ENCODE data around the gene OTOP2. TPM values are rescaled to one million over a fixed set of nuclear protein-coding genes. Genes with fewer than 3 reads are reported as not detected.
A peak's percentile ranks its signal among the peaks of the same experiment; 100 is the strongest.

OTOP2 gene, protein sequence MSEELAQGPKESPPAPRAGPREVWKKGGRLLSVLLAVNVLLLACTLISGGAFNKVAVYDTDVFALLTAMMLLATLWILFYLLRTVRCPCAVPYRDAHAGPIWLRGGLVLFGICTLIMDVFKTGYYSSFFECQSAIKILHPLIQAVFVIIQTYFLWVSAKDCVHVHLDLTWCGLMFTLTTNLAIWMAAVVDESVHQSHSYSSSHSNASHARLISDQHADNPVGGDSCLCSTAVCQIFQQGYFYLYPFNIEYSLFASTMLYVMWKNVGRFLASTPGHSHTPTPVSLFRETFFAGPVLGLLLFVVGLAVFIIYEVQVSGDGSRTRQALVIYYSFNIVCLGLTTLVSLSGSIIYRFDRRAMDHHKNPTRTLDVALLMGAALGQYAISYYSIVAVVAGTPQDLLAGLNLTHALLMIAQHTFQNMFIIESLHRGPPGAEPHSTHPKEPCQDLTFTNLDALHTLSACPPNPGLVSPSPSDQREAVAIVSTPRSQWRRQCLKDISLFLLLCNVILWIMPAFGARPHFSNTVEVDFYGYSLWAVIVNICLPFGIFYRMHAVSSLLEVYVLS
- total RNA-seq: not detected
- long read RNA-seq: 0 reads

DNA sequence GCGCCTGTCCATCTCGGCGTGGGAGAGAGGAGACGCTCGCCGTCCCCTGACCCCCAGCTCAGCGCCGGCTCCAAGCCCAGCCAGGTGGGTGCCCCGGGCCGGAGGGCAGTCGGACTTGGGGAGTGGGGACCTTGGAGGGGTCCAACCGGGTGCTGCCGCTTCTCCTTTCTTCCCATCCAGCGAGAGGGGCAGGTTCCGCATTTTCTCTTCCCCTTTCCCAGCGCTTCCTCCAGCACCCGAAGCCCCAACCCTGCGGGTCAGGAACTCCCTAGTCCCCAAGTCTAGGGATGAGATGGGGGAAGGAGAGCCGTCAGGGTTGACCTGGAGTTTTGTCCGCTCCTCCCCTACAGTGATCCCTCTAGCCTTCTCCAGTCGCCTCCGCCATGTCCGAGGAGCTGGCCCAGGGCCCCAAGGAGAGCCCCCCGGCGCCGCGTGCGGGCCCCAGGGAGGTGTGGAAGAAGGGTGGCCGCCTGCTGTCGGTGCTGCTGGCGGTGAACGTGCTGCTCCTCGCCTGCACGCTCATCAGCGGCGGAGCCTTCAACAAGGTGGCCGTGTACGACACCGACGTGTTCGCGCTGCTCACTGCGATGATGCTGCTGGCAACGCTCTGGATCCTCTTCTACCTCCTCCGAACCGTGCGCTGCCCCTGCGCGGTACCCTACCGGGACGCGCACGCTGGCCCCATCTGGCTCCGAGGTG is at the start of gene OTOP2:
OTOP2 (plus strand) TSS at position 24 of the 699 bp plus-strand sequence; CDS start at position 384, 360 bp downstream.
- ATAC-seq (ENCODE audit: poor library complexity) (peak; percentile 52), DNase-seq (peak; percentile 62)
- intact Hi-C loops (cut with DNase I): no loop called here

GRCh38 chr17:74874615-74875037 is 49.4 kb upstream of the OTOP2 start:
- DNase-seq (no peak), ATAC-seq (ENCODE audit: poor library complexity) (no peak)
- intact Hi-C loops (cut with DNase I): no loop called here

DNA sequence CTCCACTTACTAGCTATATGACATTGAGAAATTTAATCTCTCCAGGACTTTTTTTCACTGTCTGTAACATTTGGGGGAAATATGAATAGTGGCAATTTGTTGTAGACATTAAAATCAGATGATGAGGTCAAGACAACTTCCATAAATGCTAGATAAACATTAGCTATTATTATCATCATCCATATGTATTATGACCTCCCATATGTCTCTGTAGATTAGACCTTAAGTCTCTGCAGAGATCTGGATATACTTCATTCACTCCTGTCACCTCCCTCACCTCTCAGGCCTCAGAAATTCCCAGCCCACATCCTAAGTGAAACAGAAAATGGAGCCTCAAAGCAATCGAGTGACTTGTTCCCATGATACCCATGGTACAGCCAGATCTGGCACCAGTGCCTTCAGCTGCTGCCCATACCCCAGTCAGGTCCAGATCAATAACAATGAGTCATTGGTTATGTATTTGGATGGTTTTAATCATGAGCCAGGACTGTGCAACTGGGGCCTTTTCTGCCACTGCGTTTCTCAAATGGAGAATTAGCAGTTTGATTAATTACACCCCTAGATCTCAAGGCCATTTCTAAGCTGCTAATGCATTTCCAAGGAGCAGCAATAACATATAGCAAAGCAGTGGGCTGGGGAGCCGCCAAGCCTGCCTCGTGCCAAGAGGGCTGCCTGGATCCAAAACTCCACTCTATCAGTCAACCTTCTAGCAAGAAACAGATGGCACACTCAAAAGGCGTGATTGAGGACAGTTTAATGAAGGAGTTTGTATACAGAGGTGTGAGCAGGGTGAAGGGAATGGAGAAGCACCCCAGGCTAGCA is 48.7 kb upstream of the OTOP2 start:
- intact Hi-C loops (cut with DNase I): no loop called here
- ATAC-seq (ENCODE audit: poor library complexity) (no peak), DNase-seq (no peak)

DNA sequence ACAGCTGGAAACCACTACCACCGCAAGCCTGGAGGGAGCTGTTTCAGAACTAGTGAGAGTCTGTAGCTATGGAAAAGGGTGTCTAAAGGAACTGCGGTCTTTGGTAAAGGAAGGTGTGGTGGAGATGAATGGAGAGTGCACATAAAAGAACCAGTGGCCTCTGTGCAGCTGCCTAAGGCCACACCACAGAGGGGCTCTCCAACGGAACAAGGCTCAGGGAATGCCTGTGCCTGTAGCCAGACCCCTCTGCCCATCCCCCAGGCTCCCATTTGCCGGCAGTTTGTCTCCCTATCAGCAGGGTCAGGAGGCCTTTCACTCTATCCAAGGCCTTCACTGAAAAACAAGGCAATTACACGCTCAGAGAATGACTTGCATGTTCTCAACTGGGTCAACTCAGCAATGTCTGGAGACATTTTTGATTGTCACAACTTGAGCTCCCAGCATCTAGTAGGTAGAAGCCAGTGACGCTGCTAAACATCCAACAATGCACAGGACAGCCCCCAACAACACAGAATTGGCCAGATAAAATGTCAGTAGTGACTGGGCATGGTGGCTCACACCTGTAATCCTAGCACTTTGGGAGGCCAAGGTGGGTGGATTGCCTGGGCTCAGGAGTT is 48.0 kb upstream of the OTOP2 start:
- ATAC-seq (ENCODE audit: poor library complexity): no peak
- intact Hi-C loops (cut with DNase I): no loop called here
- no peak for DNase-seq

- intact Hi-C loops (cut with DNase I): no loop called here
- DNase-seq (no peak), ATAC-seq (ENCODE audit: poor library complexity) (no peak)
Observed at GRCh38 chr17:74877592-74878548, 46.2 kb upstream of the OTOP2 start.

DNA sequence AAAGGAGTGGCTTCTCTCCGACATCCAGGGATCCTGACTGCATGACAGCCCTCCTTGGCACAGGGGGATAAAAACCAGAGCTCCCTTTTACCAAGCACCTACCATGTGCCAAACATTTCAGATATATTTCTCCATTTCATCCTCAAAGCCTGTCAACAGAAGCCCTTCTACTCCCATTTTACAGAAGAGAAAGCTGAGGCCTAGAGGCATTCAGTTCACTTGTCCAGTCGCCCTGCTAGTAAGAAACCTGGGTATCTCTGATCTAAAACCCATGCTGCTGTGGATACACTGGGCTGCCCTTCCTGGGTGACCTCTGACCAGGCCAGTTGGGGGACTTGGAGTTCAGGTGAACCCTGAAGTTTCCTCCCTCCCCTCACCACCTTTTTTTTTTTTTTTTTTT is 45.4 kb upstream of the OTOP2 start:
- no peak for ATAC-seq (ENCODE audit: poor library complexity)
- intact Hi-C loops (cut with DNase I): no loop called here

GRCh38 chr17:74879308-74879707 is 44.8 kb upstream of the OTOP2 start:
- ATAC-seq (ENCODE audit: poor library complexity) (no peak), DNase-seq (no peak)
- intact Hi-C loops (cut with DNase I): no loop called here

More for the DNA sequence above, 45.4 kb upstream of the OTOP2 start:
- DNase-seq: no peak

DNA sequence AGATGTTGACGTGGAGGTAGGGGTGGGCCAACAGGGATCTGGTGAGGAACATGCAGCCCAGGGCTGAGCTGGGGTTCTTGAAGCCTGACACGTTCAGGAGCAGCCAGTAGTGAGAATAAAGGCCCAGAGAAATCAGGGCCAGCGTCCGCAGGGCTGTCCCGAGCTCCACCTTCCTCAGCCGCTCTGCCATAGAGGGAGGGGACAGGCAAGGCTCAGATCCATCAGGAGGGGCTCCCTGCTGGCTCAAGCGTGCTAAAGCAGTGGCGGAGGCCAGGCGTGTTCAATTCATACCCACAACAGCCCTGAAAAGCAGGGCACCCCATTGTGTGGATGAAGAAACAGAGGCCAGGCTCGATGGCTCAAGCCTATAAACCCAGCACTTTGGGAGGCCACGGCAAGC is 43.0 kb upstream of the OTOP2 start:
- ATAC-seq (ENCODE audit: poor library complexity) (no peak), DNase-seq (no peak)
- intact Hi-C loops (cut with DNase I): no loop called here

- DNase-seq: no peak
- intact Hi-C loops (cut with DNase I): no loop called here
- ATAC-seq (ENCODE audit: poor library complexity): no peak
Observed at GRCh38 chr17:74882517-74883240, 41.4 kb upstream of the OTOP2 start.

GRCh38 chr17:74883241-74883745 is 40.8 kb upstream of the OTOP2 start:
- ATAC-seq (ENCODE audit: poor library complexity): no peak
- intact Hi-C loops (cut with DNase I): no loop called here
- DNase-seq: no peak

GRCh38 chr17:74888469-74888868 is 35.6 kb upstream of the OTOP2 start:
- intact Hi-C loops (cut with DNase I): no loop called here
- no peak for ATAC-seq (ENCODE audit: poor library complexity)
- peak; percentile 2 for DNase-seq

- intact Hi-C loops (cut with DNase I): no loop called here
Observed at GRCh38 chr17:74890554-74890953, 33.5 kb upstream of the OTOP2 start.

DNA sequence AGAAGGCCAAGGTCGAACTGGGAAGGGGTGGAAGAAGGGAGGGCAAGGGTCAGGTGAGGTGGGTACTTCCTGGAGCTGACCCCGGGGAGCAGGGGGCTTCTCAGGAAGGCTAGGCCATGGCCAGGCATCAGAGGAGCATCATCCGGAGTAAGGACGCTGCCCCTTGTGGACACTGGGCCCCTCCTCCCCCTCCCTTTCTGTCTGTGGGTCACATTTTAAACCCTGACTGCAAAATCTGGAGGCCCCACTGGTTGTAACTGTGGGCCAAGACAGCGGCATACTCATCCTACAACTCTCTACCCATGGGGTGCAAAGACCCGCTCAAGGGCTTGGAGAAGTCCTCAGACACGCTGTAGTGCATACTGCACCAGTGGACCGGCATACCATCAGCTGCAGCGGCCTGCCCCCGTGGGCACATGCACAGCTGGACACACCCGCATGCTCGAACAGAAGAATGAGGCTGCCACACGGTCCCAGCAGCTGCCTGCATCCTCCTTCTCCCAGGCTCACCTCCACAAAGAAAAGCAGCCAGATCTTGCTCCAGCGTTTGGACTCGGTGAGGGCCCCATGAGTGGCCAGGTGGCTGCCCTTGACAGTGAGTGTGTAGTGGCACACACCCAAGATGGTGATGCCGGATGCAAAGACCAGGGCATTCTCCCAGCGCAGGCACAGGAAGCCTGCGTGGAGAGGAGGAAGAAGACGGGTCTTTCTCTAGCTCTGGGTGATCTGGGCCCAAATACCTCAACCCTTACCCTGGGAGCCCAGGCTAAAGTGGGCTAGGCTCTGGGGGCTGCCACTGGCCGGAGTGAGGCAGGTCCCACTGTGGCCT is 31.8 kb upstream of the OTOP2 start:
- intact Hi-C loops (cut with DNase I): no loop called here
- no peak for DNase-seq
- no peak for ATAC-seq (ENCODE audit: poor library complexity)

More at GRCh38 chr17:74890554-74890953, 33.5 kb upstream of the OTOP2 start:
- ATAC-seq (ENCODE audit: poor library complexity): no peak
- DNase-seq: no peak

DNA sequence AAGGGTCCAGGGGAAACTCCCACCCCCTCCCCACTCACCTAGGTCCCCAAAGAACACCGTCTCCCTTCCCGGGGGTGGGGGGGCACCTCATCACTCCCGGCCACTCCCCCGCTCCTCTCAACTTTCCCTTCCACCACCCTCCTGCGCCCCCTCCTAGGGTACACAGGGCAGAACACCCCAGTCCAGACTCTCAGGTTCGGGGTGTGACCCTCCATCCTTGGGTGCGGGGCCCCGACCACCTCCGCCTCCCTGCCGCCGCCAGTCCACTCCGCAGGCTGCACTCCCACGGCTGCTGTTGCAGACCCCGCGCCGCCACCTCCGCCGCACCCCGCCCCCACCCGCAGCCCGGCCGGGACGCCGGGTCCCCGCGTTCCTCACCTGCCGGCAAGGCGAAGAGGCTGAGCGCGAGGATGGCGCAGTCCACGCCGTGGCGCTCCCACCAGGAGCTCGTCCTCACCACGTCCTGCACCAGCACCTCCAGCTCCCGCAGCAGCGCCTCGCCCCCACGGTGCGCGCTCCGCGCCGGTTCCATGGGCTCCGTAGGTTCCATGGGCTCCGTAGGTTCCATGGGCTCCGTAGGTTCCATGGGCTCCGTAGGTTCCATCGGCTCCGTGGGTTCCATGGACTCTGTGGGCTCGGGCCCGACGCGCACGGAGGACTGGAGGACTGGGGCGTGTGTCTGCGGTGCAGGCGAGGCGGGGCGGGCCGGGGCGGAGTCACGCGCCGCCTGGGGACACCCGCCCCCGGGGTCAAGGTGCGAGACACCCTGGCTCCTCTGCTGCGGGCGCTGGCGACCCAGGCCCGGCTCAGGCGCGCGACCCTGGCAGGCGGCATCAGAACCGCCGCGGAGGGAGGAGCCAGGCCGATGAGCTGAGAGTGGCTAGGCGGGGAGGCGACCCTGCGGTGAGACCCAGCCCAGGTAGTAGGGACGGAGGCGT is 30.8 kb upstream of the OTOP2 start, which contains the start of gene FADS6:
FADS6 (minus strand) TSS at position 660 of the 938 bp plus-strand sequence; CDS start at position 622, 38 bp downstream.
- ATAC-seq (ENCODE audit: poor library complexity): peak; percentile 48

More for the DNA sequence above, 30.8 kb upstream of the OTOP2 start, which contains the start of gene FADS6:
- DNase-seq: no peak
- intact Hi-C loops (cut with DNase I): no loop called here

Measured in Right ventricle myocardium superior (tissue), 1 donor.